GM19035 (cell line): Measurements from ENCODE around the gene FAR2.
"Not testable (repeated sequence)": the region's sequence is repeated elsewhere in the genome, so short reads cannot be mapped to it uniquely, and the experiment has no call there.

Experiments used
- ATAC-seq: cut with Tn5 transposase; IDR thresholded peaks from one replicate; pipeline ENCODE4 v1.9.1; 2021; ENCODE audit not compliant: unreplicated experiment

FAR2 gene

DNA sequence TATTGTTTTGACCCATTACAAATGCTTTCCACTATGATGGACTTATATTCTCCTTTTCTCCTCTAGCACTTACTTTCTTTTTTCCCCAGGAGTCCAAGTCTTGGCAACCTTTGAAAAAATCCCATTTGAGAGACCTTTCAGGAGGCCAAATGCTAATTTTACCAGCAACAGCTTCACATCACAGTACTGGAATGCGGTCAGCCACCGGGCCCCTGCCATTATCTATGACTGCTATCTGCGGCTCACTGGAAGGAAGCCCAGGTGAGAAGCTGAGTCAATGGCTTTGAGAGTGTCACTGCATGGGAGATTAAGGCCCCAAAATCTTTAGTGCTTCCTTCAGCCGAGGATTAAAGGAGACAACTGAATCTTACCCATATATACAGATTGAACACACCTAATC is 167.7 kb downstream of the FAR2 start:
- ATAC-seq = no peak

DNA sequence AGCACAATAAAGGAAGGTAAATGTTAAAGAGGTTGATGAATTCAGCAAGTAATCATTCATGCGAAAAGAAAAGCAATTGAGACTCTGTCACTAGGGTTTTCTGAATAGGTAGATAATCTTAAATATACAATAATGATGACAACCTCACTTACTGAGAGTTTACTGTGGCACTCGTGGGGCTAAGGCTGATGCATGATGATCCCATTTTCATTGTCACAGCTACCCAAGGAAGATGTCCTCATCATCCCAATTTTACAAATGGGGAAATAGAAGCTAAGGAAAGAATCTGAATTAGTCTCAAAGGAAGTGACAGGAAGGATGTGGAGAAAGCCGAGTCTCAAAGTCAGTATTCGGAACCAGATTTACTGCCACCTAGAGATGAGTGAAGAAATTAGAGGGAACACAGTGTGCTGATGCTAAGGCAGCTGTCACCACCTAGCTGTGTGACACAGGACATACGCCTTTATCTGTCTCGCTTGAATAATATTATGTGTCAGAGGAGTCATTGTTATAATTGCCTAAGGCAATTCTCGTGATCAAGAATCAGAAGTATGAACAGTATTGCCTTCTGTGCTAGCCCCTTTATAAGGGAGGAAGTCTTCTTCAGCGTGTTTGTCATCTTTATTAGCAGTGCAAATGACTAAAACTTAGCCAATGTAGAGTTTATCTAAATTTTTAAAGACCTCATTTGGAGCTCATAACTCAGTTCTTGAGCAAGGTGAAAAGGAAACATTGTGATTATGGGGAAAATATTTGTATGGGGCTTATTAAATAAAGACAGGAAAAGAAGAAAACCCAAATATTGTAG is 168.7 kb downstream of the FAR2 start:
- peak; percentile 99 for ATAC-seq

DNA sequence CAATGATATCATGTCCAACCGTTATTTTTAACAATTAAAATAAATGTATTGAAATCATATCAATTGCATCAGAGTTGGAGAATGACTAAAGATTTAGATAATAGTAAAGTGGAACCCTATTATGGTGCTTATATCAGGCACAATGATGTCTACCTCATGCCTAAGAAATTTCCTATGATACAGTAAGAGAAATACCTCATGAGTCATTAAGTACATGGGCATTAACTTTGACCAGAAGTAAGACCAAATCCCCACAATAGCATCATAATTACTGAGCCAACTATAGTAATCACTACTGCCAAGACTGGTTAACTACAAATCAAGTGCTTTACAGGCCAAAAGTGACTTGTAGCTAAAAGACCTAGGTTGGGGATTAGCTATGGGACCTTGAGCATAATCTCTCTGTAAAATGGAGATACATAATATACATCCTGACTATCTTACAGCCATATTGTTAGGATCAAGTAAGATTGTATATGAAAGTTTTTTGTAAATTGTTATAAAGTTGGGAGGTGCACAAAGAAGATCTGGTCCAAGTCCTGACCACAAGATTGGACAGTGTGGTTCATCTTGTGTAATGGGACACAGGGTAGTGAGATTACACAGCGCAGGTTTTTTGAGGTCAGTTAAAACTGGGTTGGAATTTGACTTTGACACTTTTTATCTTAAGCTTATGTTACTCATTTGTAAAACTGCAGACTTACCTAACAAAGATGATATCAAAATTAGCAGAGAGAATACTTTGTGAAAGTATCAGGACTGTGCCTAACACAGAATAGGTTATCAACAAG is 171.4 kb downstream of the FAR2 start:
- no peak for ATAC-seq

DNA sequence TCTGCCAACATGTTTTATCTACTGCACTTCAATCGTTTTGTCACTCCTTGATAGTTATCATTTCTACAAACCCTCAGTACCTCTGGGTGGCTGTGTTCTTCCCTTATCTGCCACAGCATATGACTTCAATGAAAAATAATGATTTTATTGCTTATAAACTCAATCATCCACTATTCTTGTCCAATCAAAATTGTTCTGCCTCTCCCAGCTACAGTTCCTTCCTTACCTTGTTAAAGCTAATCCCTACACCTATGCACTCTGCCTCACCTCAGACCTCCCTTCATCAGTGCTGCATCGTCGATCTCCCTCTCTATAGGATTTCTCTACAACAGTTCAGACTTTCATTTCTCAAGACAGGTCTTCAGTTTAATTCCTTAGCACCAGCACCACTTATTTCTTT is 173.1 kb downstream of the FAR2 start:
- ATAC-seq = no peak

DNA sequence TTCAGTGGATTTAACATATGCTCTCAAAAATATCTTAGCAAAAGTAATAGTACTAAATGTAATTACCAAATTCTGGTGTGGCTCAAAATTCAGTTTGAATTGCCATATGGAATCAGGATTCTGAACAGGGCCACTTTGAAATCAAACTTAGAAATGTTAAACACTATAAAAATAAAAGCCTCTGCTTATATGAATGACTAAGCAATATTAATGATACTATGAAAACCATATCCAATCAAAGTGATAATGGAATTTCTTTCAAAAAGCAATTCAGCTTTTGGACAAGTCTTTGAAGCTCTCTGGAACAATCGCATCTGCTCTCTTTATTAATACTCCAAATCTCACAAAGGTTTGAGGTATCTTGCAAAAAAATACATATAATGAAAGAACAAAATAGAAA is 180.3 kb downstream of the FAR2 start:
- ATAC-seq = no peak

DNA sequence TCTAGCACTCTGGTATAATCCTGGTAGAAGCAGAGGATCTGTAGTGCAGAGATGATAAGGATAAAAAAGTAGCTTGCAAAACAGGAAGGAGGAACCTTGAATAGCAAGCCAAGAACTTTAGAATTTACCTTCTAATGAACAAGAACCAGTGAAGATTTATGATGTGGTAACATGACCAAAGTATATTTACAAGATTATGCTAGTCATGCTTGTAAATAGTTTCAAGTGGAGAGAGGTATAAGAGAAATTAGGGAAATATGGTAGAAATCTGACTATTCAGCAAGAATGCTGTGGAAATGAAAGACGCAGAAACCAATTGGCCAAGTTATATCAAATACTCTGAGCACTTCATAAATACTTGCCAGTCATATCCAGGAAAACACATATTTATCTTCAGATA is 184.1 kb downstream of the FAR2 start:
- no peak for ATAC-seq

DNA sequence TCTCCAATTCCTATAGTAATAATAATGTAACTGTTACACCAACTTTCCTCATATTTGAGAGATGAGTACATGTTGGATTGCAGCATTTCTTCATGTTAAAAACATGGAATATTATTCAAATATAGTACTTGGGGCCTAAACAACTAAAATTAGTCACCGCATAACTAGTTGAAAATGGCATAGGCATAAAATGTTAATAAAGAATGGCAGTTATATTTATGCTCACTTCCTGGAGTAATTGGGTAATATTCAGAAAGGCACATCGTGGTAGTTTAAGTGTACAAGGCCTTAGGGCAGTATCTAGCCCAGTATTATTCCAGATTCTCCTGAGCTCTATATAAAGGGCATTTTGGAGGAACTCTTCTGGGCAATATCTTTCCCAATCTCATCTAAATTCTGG is 185.9 kb downstream of the FAR2 start:
- no peak for ATAC-seq

DNA sequence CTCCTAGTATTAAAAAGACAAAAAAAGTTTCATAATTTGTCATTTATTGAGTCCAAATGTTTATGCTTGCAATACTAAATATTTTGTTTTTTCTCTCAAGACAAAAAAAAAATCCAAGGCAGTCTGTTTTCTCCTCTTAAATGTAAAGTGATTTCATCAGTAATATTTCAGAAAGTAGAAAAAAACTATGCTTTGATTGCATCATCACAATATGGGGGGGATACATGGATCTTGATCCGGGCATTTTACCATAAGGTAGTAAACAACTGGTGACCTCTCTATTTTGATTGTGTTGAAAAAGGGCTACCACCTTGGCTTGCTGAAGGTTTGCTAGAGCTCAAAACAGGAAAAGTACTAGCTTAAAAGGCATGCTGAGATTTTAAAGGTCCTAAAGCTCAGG is 188.2 kb downstream of the FAR2 start:
- no peak for ATAC-seq

DNA sequence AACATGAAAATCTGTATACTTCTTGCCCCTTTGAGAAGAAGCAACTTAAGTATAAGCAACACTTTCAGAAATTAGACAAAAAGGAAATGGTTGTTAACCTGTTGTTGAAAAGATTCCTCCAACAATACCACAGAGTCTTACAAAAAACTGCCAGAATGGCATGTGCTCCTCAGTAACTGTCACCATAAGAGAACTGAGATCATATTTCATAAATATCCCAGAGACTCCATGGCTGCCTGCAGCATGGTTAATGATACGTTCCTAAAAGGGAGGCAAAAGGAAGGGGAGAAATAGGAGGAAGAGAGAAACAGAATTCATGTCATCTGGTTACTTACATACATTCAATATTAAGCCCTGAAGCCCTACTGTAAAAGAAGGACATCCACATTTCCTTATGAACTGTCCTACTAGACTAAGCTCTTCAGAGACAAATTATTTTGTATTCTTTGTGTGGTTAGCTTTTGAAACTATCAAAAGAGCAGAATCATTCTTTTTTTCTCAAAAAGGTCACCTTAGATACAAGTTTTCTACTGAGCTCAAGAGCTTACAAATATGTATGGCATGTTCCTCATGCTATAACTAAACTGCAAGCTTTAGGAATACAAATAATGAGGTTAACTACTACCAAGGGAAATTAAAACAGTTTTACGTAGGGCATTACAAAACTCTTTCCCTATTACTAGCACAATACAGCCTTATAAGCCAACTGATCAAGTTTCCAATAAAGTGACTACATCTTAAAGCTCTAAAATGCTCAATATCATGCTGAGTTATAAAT is 194.1 kb downstream of the FAR2 start:
- ATAC-seq = no peak

DNA sequence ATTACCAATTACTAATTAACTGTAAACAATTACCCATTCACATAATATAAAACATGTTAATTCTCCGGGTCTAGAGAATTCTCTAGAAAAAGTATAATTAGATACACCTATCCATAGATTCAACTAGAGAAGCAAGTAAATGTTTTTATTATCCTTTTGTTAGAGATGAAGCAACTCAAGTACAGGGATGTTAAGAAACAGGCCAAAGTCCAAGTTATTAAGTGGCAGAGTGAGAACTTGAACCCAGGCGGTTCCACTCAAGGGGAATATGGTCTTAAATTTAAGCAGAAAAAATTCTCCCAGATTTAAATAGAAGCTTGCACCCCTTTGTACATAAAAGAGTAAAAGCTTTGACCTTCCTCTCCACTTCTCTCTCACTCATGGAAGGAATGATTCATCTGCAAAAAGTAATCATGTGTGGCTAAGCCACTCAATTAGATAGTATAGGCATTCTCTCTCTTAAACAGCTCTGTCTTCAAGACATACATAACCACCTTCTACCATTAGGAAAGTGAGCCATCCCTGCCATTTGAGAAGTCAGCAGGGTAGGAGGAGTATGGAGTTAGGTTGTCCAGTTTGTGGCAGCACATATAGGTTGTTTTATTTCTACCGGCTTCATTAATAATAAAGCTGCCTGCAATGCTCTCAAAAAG is 197.8 kb downstream of the FAR2 start:
- no peak for ATAC-seq

DNA sequence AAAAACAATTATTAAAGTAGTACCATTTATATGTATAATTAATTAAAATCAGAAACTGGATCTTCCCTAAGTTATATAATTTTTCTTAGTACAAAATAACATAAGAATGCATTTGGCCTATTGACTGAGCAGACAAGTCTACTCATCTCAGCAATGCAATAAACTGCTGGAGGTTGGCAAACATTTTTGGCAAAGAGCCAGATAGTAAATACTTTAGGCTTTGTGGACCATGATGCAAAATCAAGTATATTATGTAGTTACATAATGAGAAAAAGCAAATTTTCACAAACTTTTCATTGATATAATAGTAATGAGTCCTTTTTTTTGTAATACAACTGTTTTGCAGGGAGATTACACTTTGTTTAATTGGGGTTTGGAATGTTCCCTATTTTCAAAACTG is 201.0 kb downstream of the FAR2 start:
- ATAC-seq = no peak

DNA sequence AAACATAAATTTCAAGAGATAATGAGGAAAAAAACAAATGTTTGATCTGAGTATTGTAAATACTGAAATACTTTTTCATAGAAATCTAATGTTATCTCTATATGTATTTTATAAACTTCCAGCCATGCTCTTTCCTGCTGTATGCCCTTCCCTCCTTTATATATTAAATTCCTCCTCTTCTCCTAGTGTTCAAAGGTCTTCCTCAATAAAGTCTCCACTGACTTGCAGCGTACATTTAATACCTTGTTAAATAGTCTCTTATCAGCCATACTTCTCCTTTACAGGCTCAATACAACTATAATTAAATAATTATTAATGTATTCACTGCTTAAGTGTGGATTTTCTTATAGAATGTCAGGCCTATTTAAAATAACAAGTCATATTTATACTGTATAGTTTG is 205.9 kb downstream of the FAR2 start:
- ATAC-seq = no peak

DNA sequence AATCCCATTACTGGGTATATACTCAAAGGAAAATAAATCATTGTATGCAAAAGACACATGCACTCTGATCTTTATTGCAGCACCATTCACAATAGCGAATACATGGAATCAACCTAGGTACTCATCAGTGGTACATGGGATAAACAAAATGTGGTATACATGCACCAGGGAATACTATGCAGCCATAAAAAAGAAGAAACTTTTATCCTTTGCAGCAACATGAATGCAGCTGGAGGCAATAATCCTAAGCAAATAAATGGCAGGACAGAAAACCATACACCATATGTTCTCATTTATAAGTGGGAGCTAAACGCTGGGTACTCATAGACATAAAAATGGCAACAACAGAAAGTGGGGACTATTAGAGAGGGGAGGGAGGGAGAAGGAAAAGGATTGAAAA is 216.0 kb downstream of the FAR2 start:
- no peak for ATAC-seq

DNA sequence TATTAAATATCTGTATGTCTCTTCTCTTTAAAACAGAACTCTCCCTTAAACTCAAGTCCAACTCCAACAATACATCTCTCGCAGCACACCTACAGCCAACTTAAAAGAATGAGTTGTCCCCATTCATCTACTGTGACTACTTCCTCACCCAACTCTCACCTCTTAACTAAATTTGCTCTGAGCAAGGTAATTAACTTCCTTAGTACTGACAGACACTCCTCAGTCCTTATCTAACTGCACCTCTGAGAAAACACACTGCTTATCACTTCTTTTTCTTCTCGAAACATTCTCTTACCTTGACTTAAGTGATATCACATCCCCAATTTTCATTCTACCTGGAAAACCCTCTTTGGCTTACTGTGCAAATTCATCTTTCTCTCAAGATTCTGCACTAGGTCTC is 224.9 kb downstream of the FAR2 start:
- no peak for ATAC-seq

DNA sequence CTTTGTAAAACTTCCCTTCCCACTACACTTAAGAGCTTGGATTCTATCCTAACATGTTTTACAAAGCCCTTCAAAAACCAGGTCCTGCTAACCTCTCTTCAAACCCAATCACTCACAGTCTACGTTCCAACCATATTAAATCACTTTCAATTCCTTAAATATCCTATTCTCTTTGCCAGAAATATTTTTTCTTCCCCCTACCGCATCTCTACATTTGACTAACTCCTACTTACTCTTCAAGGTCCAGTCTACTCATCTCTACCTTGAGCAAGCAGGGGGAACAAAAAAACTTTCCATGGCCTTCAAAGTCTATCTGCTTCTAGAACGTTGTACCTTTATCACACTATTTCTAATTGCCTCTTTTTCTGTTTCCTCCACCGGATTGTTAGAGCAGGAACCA is 225.8 kb downstream of the FAR2 start:
- no peak for ATAC-seq

DNA sequence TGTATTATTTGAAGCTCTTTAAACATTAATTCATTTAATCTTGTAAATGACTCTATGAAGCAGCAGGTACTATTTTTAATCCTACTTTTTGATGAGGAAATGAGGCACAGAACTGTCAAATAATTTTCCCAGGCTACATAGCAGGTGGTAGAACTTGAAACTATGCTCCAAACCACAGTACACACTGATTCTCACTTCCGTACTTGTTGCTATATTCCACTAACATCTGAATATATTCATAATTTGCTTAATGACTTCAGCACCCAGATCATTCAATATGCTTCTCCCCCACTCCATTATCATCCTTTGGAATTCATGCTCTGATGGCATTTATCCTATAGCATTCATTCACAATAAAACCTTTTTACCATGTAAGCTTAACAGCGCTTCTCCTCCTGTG is 227.0 kb downstream of the FAR2 start:
- no peak for ATAC-seq

DNA sequence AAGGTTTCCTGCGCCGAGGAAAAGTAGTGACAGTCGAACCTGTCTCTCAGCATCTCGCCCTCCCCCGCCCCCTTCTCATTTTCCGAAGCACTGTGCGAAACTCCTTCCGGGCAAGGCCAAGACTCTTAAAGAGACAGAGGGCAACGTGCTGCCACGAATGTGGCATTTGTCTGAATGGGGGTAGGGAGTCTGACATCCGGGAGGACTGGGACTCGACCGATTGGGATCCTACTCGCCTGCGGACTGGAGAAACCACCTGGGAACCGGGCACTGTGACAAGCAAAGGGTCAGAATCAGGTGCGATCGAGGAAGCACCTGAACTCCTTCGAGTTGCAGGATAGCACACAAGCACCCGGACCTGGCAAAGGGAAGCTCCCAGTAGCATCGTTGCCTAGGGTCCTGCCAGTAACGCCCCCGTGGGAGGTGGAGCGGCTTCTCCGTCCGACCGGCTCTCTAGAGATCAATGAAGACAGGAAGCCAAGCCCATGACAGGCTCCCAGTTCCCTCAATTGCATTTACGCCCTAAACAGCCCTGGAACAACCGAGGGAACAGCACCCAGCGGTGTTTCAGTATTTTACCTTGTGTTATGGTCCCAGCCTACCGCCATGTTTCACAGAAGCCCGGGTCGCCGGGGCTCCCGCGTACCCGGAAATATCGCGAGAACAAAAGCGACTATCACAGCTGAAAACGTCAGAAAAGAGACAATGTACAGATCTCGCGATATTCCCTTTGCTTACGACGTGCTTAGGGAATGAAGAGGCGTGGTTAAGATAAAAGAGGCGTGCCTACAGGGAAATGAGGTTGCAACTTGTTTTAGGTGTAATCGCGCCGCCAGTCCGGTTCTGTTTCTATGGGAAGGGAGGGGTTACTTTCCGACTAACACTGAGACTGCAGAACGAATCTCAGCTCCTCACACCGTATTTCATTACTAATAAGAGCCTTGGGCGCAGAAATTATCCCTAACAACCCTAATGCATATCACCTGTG is 231.8 kb downstream of the FAR2 start, which contains the start of gene ERGIC2:
ERGIC2 (minus strand) TSS at position 637 of the 988 bp plus-strand sequence. CDS start 9,539 bp downstream, outside the sequence.
- peak; percentile 96 for ATAC-seq

DNA sequence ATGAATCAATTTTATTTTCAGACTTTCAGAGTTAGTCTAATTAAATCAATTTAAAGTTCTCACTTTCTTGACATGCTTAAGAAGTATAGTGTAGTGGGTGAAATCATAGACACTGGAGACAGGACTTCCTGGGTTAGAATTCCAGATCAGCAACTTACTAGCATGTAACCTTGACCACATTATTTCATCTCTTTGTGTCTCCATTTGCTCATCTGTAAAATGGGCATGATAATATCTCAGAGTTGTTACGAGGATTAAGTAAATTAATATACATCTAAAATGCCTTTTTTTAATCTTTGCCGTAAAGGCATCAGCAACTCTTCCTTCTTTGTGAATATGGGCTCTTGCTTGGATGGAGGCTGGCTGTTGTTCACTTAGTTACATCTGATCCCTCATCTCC is 233.2 kb downstream of the FAR2 start:
- no peak for ATAC-seq

DNA sequence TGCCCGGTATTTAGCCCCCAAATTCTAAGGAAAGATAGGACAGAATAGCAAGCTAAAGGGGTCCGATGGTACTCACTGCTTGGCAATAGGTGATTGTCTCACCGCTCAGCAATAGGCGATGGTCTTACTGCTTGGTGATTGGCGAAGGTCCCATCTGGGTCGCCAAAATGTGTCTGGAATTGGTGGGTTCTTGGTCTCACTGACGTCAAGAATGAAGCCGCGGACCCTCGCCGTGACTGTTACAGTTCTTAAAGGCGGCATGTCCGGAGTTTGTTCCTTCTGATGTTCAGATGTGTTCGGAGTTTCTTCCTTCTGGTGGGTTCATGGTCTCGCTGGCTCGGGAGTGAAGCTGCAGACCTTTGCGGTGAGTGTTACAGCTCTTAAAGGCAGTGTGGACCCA is 236.1 kb downstream of the FAR2 start:
- not testable (repeated sequence) for ATAC-seq
